Prostate gland (tissue), 2 donors: ENCODE measurements around the gene LHFPL3.

ENCODE experiments used
- CTCF ChIP-seq, 4 experiments: fragments of 200-600 bp in 2 of 4; fragments of 450-650 bp in 2 of 4; sonication (generic) in 2 of 4; IDR thresholded peaks; 1 replicate in 3 of 4; 2 replicates in 1 of 4; pipeline ENCODE4 v1.5.1; 2016 to 2019; ENCODE audit warnings: antibody characterized with exemption in 4 of 4, mild to moderate bottlenecking in 2 of 4, moderate library complexity in 2 of 4
- POLR2AphosphoS5 ChIP-seq: sonication (generic); formaldehyde crosslinking; IDR thresholded peaks from one replicate; pipeline ENCODE4 v1.6.1; 2017; ENCODE audit warnings: antibody characterized with exemption

DNA sequence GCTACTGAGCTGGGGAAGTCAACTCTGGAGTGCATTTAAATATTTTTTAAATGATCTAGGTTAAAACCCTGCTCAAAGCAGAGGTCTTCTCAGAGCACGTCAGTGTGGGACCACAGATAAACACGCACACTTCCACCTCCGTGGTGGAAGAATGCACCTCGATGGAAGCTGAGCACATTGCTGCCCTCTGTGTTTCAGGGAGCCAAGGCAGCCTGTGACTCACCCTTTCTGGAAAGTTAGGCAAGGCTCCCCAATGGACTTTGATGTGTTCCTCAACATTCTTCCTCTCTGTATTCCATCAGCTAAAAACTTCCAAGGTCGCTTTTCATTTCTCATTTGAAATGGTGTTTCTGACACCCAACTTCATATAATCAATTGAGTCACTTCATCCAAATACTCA is 514.8 kb downstream of the LHFPL3 start:
- TF ChIP-seq CTCF (IDR thresholded peaks at IDR 0.05), result no peak
- TF ChIP-seq POLR2AphosphoS5, result no peak
